Urinary bladder (tissue), 4 donors: ENCODE results near the gene CAPN13. TPM values are rescaled to one million over a fixed set of nuclear protein-coding genes. Genes with fewer than 3 reads are reported as not detected.

ENCODE experiments used
- DNase-seq: peaks from one replicate; pipeline ENCODE4 v3.0.0-alpha.2; 2015; ENCODE audit errors: extremely low spot score
- H3K27ac ChIP-seq: one replicate; pipeline ENCODE4 v1.5.1; 2013; ENCODE audit warnings: low read depth, mild to moderate bottlenecking, moderate library complexity
- H3K36me3 ChIP-seq: one replicate; pipeline ENCODE4 v1.6.1; 2013; ENCODE audit warnings: mild to moderate bottlenecking, moderate library complexity; ENCODE audit not compliant: insufficient read depth
- H3K4me1 ChIP-seq: one replicate; pipeline ENCODE4 v1.6.1; 2013; ENCODE audit warnings: mild to moderate bottlenecking, moderate library complexity; ENCODE audit not compliant: insufficient read depth
- H3K4me3 ChIP-seq: one replicate; pipeline ENCODE4 v1.5.1; 2013; ENCODE audit warnings: low read depth, low read length
- WGBS: extraction: QIAGEN DNeasy Blood & Tissue Kit; methylation state at CpG from one replicate; pipeline ENCODE4 v1.1.7; 2013; 5-methylcytosine and 5-hydroxymethylcytosine counted together
- polyA plus RNA-seq: library from polyadenylated mRNA; stranded (reverse); fragments of 200-250 nt; gene quantifications from one replicate; pipeline ENCODE4 v1.2.3, GENCODE V29; 2013
- total RNA-seq: library from RNA; depleted of rRNA; stranded (reverse); fragments of >200 nt; gene quantifications from one replicate; pipeline ENCODE4 v1.2.3, GENCODE V29; 2014
- donor health status: healthy with polysubstance abuse.
- donor health status: healthy.

CAPN13 gene
- total and polyA plus RNA-seq, 2 donors: 1.8 to 6.0 TPM

DNA sequence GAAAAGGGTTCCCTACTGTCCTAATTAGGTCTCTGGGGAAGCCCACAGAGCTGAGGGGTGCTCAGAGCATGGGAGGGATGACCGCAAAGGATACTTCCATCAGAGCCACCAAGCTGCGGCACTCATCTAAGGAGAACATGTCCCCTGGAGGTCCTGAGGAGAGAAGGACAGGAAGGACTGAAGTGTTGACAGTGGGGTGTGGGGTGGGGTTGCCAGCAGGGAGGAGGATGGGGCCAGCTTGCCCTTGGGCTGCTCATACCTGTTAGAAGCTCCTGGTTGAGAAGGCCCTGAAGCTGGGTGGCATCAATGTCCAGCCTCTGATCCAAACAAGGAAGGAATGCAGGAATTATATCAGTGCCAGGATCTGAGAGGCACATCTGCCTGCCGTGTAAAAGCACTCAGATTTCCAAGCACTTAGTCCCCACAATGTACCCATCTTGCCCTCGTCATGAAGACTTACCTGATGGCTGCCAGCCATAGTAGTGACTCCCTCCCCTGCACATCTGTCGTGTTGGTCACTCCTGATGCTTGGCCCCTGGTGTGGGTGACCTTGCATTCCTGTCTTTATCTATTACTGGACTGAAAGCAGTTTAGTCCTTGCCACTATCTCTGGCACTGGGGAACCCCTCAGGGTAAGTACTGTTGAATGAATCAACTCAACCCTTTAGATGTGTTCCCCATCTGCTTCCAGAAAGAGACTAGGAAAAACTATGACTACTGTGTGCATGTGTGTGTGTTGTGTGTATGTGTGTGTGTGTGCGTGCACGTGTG is 68.9 kb downstream of the CAPN13 start:
- WGBS: 69% methylated on average over 7 of the region's 7 CpGs
- H3K4me1 ChIP-seq: no peaks in the 10 kb centered on the region
- DNase-seq: no peak
- no peak overlapping the region for H3K4me3 ChIP-seq
- H3K36me3 ChIP-seq: no peaks in the 10 kb centered on the region
- no peak overlapping the region for H3K27ac ChIP-seq

DNA sequence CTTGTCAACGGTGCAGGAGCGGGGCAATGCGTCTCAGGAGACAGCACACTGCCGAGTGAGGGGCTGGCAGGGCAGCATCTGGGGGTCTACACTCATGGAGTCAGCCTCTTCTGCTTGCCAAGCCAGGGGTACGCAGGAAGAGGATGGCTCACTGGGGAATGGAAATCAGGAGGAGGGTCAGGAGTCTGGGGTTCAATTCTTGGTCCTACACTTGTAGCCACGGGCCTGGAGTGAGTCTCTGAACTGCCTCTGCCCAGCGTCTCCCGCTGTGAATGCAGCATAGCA is 70.0 kb downstream of the CAPN13 start:
- WGBS: 84% methylated on average over 8 of the region's 8 CpGs
- no peak for DNase-seq
- no peaks in the 10 kb centered on the region for H3K4me1 ChIP-seq
- no peaks in the 10 kb centered on the region for H3K36me3 ChIP-seq
- H3K27ac ChIP-seq: no peak overlapping the region
- no peak overlapping the region for H3K4me3 ChIP-seq

DNA sequence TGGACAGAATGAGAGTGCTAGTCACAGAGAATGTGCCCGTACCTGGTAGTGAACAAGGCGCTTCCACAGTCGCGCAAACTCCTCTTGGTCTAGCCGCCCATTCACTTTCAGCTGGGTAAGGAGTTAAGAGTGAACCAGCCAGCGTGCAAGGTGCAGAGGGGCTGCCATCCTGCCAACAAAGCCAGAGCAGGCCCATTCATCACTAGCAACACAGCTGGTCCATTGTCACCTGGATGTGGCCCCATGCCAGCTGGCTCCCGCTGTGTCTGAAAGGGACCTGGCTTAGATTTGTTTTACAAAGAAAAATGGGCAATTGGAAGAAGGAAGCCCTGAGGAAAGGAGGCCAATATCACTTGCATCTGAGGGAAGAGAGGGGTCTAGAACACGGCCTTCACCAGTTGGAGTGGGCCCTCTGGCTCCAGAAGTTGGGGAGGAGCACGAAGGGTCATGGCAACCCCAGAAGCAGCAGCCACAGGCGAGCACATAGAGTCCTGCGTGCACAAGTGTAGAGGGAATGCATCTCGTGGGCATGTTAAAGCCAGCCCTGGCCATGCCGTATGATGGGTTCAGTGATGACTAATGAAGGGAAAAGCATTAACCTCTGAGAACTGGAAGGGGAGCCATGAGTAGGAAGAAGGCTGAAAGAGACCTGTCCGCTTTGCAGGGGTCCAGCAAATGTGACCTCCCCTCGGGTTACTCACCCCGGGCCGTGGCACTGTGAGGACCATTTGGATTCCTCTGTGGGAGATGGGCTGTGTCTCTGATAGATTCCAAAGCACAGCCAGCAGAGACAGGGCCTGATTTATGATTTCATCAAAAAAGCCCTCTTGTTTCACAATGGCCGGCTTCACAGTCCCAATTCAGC is 70.6 kb downstream of the CAPN13 start:
- WGBS: 83% methylated on average over 18 of the region's 18 CpGs
- DNase-seq: no peak
- H3K4me1 ChIP-seq: no peaks in the 10 kb centered on the region

DNA sequence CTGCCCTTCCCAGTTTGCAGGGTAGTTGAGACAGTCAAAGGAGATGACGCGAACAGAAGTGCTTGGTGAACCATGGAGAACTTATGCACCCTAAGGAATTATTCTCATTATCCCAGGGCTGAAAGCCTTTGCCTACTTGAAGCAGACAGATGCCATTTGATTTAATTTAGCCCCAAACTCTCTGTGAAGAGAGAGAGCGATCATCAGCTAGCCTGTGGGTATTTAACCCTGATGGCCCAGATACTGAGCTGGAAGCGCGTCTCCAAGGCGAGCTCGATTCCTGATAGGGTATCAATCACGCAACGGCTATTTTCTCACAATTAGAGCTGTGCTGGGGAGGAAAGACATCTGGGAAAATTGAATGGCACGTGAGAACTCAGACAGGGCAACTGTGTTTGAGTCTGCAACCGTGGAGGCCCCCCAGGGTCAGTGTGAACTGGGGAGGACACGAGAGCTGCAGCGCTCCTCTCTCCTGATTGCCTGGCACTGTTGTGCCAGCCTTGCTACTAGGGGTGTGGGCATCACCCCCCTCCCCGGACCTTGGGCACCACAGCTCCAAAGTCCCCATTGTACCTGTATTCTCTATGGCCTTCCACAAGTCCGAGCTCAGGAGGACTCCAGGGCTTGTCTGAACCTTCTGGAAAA is 73.2 kb downstream of the CAPN13 start:
- no peak overlapping the region for H3K4me3 ChIP-seq
- WGBS: 80% methylated on average over 15 of the region's 15 CpGs
- no peaks in the 10 kb centered on the region for H3K4me1 ChIP-seq
- DNase-seq: no peak
- no peak overlapping the region for H3K27ac ChIP-seq
- no peaks in the 10 kb centered on the region for H3K36me3 ChIP-seq

More for the DNA sequence above, 70.6 kb downstream of the CAPN13 start:
- no peak overlapping the region for H3K4me3 ChIP-seq
- no peak overlapping the region for H3K27ac ChIP-seq
- H3K36me3 ChIP-seq: no peaks in the 10 kb centered on the region

DNA sequence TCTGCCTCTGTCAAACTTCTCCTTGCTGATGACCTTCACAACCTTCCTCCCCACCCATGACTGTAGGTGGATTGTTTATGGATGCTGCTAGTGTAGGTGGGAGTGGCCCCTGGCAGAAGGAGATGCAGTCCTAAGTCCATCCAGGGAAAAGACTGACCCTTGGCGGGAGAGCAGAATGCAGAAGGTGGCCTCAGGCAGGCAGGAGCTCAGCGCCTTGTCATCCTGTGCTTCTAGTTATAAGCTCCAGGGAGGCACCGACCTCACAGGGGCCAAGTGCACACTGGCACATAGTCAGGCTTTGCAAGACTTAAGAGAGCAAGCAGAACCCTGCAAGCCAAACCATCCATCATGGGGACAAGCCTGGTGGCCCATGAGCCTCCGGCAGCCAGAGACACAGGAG is 74.4 kb downstream of the CAPN13 start:
- no peak for DNase-seq
- H3K4me3 ChIP-seq: no peak overlapping the region

DNA sequence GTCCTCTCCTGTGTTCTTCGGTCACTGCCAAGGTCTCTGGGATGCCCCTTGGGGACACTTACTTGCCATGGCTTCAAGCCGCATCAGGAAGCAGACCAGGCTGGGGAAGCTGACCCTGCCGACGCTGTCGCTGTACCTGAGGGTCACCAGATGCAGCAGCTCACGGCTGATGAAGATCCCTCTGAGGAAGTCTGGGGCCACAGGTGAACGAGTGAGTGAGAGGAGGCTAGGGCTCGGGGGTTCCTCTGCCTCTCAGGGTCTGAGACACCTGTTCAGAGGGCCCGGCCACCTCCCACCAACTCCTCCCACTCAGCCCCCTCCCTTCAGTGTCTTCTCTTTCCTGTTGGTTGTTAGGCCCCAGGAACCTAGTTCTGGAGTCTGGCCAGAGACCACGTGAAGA is 74.9 kb downstream of the CAPN13 start:
- DNase-seq: no peak

More for the DNA sequence above, 74.4 kb downstream of the CAPN13 start:
- Histone ChIP-seq H3K4me1 (no peaks in the 10 kb centered on the region), H3K36me3 (no peaks in the 10 kb centered on the region), H3K27ac (no peak overlapping the region)
- 79% methylated on average over 4 of the region's 4 CpGs for WGBS

DNA sequence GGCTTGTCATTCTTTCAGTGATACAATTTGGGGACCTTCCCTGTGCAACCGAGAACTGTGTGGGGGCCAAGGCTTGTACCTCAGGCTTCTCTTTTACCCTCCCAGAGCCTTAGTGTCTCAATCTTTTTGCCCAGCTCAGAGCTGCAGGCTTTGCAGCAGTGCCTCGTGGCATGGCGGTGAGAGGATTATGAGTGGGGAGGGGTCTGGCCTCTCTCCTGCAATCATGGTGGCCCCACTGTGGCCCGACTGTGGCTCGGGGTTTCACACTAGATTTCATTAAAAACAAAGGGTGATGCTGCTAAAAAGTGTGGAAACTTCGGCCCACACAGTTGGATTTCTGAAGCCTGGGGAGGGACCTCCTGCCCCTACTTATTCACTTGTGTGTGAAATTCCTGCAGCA is 75.5 kb downstream of the CAPN13 start:
- no peaks in the 10 kb centered on the region for H3K4me1 ChIP-seq
- H3K36me3 ChIP-seq: no peaks in the 10 kb centered on the region
- H3K27ac ChIP-seq: no peak overlapping the region
- no peak overlapping the region for H3K4me3 ChIP-seq
- DNase-seq: no peak
- 55% methylated on average over 6 of the region's 6 CpGs for WGBS

More for the DNA sequence above, 74.9 kb downstream of the CAPN13 start:
- no peaks in the 10 kb centered on the region for H3K36me3 ChIP-seq
- 85% methylated on average over 10 of the region's 10 CpGs for WGBS
- H3K4me3 ChIP-seq: no peak overlapping the region
- no peak overlapping the region for H3K27ac ChIP-seq
- no peaks in the 10 kb centered on the region for H3K4me1 ChIP-seq

DNA sequence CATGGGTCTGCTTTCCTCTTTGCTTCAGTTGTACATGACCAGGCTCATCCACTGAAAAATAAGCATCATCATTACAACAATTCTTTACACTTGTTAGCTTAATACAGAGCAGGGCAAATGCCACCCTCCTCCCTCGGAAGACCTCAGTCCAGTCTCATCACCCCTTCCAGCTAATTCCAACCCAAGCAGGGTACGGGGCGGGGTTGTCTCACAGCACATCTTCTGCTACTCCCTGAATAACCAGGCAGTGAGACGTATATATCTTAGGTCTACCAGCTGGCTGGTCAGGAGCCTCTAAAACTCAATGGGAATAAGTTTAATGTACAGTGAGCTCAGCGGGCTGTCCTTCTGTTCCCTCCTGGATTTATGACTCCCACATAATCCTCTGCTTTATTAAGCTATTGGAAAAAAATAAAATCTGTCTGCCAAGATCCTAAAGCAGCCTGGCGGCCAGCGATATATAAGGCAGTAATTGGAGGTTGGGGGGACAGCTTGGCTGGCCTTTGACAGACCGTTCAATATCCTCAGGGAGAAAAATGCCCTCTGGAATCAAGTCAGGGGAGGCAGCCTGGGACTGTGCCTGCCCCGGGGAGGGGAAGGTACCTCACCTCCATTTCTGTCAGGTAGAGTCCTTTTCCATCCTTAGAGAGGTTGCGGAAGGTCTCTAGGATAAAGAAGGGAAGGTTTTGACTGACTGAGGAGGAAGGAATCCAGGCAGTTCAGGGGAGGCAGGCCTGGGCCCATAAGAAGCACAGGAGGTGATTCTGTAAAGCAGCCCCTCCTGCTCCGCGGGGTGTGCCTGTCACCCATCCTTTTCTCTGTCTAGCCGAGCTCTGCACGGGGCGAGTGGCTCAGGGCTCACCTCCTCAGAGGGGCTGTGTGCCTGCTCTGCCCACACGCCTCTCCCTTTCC is 76.3 kb downstream of the CAPN13 start:
- Histone ChIP-seq H3K4me3 (no peak overlapping the region), H3K36me3 (no peaks in the 10 kb centered on the region), H3K27ac (no peak overlapping the region), H3K4me1 (no peaks in the 10 kb centered on the region)
- DNase-seq: no peak
- 68% methylated on average over 16 of the region's 16 CpGs for WGBS

DNA sequence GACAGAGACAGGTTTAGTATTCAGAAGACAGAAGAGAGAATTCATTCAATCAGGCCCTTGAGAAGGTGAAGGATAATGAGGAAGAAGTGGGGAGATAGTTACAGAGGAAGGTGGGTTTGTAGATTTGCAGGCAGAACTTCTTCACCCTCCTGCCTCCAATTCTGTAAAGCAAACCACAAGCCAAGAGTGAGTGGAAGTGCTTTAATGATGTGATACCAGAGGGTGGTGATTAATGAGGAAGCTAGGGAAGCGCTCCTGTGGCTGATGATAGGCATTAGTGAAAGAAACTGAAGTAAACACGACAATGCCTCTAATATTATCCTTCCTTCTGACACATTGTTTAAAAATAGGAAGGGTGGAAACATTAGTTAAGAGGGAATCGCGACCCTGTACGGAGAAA is 78.2 kb downstream of the CAPN13 start:
- H3K4me3 ChIP-seq: no peak overlapping the region
- no peak for DNase-seq
- no peaks in the 10 kb centered on the region for H3K36me3 ChIP-seq
- WGBS: 72% methylated on average over 5 of the region's 5 CpGs
- no peaks in the 10 kb centered on the region for H3K4me1 ChIP-seq
- H3K27ac ChIP-seq: no peak overlapping the region

DNA sequence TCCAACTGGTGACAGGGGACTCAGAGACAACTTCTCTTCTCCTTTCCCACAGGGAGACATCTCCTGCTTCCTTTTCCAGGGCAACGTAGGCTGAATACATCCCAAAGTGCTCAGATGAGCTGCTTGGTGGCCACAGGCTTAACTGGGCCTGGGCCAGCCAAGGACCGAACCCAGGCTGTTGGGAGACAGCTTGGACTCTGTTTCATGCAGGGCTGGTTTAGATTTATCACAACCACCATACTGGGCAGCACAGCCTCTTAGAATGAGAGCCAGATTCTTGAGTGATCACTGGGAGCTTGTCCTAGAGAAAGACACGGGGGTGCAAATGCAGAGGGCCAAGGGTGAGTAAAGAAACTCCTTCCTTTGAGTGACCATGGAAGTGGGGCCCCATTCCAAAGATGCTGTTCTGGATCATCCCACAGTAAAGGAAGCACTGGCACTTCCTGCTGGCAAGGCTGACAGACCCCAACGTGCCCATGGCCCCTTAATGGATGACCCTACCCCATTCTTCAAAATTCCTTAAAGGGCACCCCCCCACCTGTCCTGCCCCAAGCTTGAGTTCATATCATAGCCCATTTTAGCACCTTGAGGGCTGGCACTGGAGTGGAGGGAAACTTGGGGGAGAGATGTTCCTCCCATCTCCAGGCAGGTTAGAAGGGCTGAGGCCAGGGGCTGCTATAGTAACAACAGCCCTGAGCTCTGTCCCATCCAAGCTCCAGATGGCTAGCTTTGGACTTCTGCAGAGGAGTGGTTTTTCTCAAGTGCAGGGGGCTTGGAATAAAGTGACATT is 84.1 kb downstream of the CAPN13 start:
- 70% methylated on average over 4 of the region's 4 CpGs for WGBS
- Histone ChIP-seq H3K36me3 (no peaks in the 10 kb centered on the region), H3K4me1 (no peaks in the 10 kb centered on the region), H3K27ac (no peak overlapping the region), H3K4me3 (no peak overlapping the region)
- no peak for DNase-seq

DNA sequence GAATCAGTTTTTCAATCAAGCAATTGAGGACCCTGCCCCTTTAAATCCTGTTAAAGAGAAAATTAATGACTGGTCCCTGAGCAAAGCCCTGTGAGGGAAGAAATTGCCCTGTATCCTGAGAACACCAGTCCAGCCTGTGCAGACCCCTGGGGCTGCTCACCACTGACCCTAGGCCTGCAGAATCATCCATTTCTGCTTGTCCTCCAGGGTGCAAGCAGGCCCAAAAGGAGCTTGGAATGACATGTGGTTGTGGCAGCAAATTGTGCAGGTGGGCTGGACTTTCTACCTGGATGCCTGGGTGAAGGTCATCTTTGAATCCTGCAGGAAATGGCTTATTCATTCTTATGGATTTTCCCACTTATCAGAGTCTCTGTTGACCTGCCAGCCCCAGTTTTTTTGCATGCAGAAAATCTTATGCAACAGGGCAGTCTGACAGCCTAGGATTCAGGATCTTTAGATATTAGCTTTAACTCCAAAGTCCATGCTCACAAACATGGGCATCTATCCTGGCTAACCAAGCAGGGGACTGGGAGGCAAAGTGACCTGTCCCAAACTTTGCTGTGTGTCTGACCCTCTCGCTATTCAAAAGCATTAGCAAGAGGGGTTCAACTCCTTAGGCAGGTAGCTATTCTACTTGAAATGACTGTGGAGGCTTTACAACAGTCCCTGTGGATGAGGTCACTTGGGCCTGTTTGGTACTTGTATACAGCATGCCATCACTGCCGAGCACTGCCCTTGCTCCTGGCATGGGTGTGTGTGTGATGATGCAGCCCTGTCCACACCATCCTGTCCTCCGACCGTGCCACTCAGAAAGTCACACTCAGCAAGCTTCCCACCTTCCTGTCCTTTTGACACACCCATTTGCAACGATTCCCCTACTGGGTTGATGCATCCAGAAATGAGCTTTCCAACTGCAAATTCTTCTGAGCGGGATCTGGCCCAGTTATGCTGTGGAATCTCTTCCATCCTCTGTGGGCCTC is 85.3 kb downstream of the CAPN13 start:
- DNase-seq: no peak
- H3K27ac ChIP-seq: no peak overlapping the region
- WGBS: 79% methylated on average over 6 of the region's 6 CpGs
- H3K36me3 ChIP-seq: no peaks in the 10 kb centered on the region
- no peaks in the 10 kb centered on the region for H3K4me1 ChIP-seq
- no peak overlapping the region for H3K4me3 ChIP-seq

DNA sequence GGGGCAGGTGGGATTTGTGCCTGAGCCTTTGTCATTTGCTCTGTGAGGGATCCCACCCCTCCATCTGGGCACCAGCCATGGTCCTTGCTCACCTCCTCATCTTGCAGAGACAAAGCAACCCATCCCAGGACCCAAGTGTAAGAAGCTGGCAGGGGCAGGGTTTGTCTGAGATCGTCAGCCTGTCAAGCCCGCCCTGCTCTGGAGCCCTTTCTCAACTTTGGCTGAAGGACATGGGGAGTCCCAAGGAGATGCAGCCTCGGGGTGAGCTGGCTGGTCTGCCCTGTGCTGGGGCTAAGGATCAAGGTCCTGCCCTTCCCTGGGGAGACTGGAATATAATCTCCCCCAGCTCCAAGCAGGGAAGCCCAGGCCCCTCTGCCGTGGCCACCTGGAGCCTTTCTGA is 86.0 kb downstream of the CAPN13 start:
- no peaks in the 10 kb centered on the region for H3K4me1 ChIP-seq
- DNase-seq: no peak
- WGBS: 84% methylated on average over 4 of the region's 4 CpGs
- no peak overlapping the region for H3K4me3 ChIP-seq
- no peaks in the 10 kb centered on the region for H3K36me3 ChIP-seq
- no peak overlapping the region for H3K27ac ChIP-seq
